Mucosa of stomach (tissue), 1 donor: Measurements from ENCODE around the gene RASSF6.
A peak's percentile ranks its signal among the peaks of the same experiment; 100 is the strongest.
"Not testable (repeated sequence)": the region's sequence is repeated elsewhere in the genome, so short reads cannot be mapped to it uniquely, and the experiment has no call there.

Source experiments
- H3K27me3 ChIP-seq: one replicate; pipeline ENCODE4 v1.7.0; 2013; ENCODE audit warnings: mild to moderate bottlenecking, low read length; ENCODE audit not compliant: control insufficient read depth, insufficient read depth
- H3K36me3 ChIP-seq: one replicate; pipeline ENCODE4 v1.7.0; 2013; ENCODE audit warnings: low read length; ENCODE audit not compliant: control insufficient read depth, insufficient read depth
- H3K4me1 ChIP-seq: one replicate; pipeline ENCODE4 v1.7.0; 2013; ENCODE audit warnings: mild to moderate bottlenecking, low read length; ENCODE audit not compliant: control insufficient read depth, insufficient read depth
- H3K4me3 ChIP-seq: one replicate; pipeline ENCODE4 v1.7.0; 2013; ENCODE audit warnings: low read length
- H3K9ac ChIP-seq: one replicate; pipeline ENCODE4 v1.7.0; 2013; ENCODE audit warnings: mild to moderate bottlenecking, low read length, moderate library complexity
- H3K9me3 ChIP-seq: one replicate; pipeline ENCODE4 v1.7.0; 2013; ENCODE audit warnings: mild to moderate bottlenecking, low read length, moderate library complexity; ENCODE audit not compliant: control insufficient read depth
- donor health status: Pancreatic carcinoma.

RASSF6 gene

GRCh38 chr4:73648478-73648877 lies 28.2 kb upstream of the RASSF6 start:
- no peak overlapping the region for H3K4me3 ChIP-seq
- peaks cover 12% of the 10 kb centered on the region for H3K4me1 ChIP-seq
- no peaks in the 10 kb centered on the region for H3K9me3 ChIP-seq
- no peaks in the 10 kb centered on the region for H3K27me3 ChIP-seq
- no peak overlapping the region for H3K9ac ChIP-seq
- H3K36me3 ChIP-seq, result no peaks in the 10 kb centered on the region

GRCh38 chr4:73646117-73646516 lies 25.9 kb upstream of the RASSF6 start:
- Histone ChIP-seq H3K4me1 (peaks cover 7% of the 10 kb centered on the region), H3K9ac (no peak overlapping the region), H3K4me3 (no peak overlapping the region), H3K27me3 (no peaks in the 10 kb centered on the region), H3K36me3 (no peaks in the 10 kb centered on the region), H3K9me3 (no peaks in the 10 kb centered on the region)

GRCh38 chr4:73631565-73632226 lies 11.5 kb upstream of the RASSF6 start:
- Histone ChIP-seq H3K4me3 (no peak overlapping the region), H3K36me3 (no peaks in the 10 kb centered on the region), H3K9me3 (no peaks in the 10 kb centered on the region), H3K4me1 (no peaks in the 10 kb centered on the region), H3K9ac (no peak overlapping the region), H3K27me3 (no peaks in the 10 kb centered on the region)

- H3K9ac ChIP-seq, H3K27me3 ChIP-seq, H3K4me3 ChIP-seq, H3K36me3 ChIP-seq, H3K9me3 ChIP-seq, H3K4me1 ChIP-seq: not testable (repeated sequence)
Observed at GRCh38 chr4:73628834-73629233, 8.6 kb upstream of the RASSF6 start.

- H3K9ac ChIP-seq, result no peak overlapping the region
- H3K4me1 ChIP-seq, result peaks cover 11% of the 10 kb centered on the region
- no peaks in the 10 kb centered on the region for H3K9me3 ChIP-seq
- H3K4me3 ChIP-seq, result no peak overlapping the region
- H3K27me3 ChIP-seq, result no peaks in the 10 kb centered on the region
- no peaks in the 10 kb centered on the region for H3K36me3 ChIP-seq
Observed at GRCh38 chr4:73621357-73621756, 1.1 kb upstream of the RASSF6 start.

- Histone ChIP-seq H3K27me3 (no peaks in the 10 kb centered on the region), H3K4me1 (peaks cover 24% of the 10 kb centered on the region), H3K9ac (peak overlapping the region; percentile 94), H3K4me3 (peak overlapping the region; percentile 78), H3K9me3 (no peaks in the 10 kb centered on the region), H3K36me3 (no peaks in the 10 kb centered on the region)
Observed at GRCh38 chr4:73619346-73619745, 890 bp downstream of the RASSF6 start.

GRCh38 chr4:73617256-73617655 lies 3.0 kb downstream of the RASSF6 start:
- Histone ChIP-seq H3K4me1 (peaks cover 44% of the 10 kb centered on the region), H3K9ac (peak overlapping the region; percentile 94), H3K4me3 (peak overlapping the region; percentile 5), H3K27me3 (no peaks in the 10 kb centered on the region), H3K9me3 (no peaks in the 10 kb centered on the region), H3K36me3 (no peaks in the 10 kb centered on the region)

- H3K27me3 ChIP-seq, result no peaks in the 10 kb centered on the region
- H3K36me3 ChIP-seq, result no peaks in the 10 kb centered on the region
- no peak overlapping the region for H3K4me3 ChIP-seq
- no peaks in the 10 kb centered on the region for H3K9me3 ChIP-seq
- no peak overlapping the region for H3K9ac ChIP-seq
- H3K4me1 ChIP-seq, result peaks cover 43% of the 10 kb centered on the region
Observed at GRCh38 chr4:73615613-73616012, 4.6 kb downstream of the RASSF6 start.

- no peaks in the 10 kb centered on the region for H3K9me3 ChIP-seq
- H3K9ac ChIP-seq, result no peak overlapping the region
- peaks cover 55% of the 10 kb centered on the region for H3K4me1 ChIP-seq
- no peaks in the 10 kb centered on the region for H3K27me3 ChIP-seq
- H3K4me3 ChIP-seq, result peak overlapping the region; percentile 7
- H3K36me3 ChIP-seq, result no peaks in the 10 kb centered on the region
Observed at GRCh38 chr4:73614311-73614867, 5.8 kb downstream of the RASSF6 start.

GRCh38 chr4:73613130-73613529 lies 7.1 kb downstream of the RASSF6 start:
- Histone ChIP-seq H3K9me3 (no peaks in the 10 kb centered on the region), H3K4me1 (peaks cover 65% of the 10 kb centered on the region)

GRCh38 chr4:73612032-73612431 lies 8.2 kb downstream of the RASSF6 start:
- H3K27me3 ChIP-seq, result no peaks in the 10 kb centered on the region
- H3K9me3 ChIP-seq, result no peaks in the 10 kb centered on the region
- no peak overlapping the region for H3K9ac ChIP-seq
- peaks cover 72% of the 10 kb centered on the region for H3K4me1 ChIP-seq
- no peaks in the 10 kb centered on the region for H3K36me3 ChIP-seq
- H3K4me3 ChIP-seq, result no peak overlapping the region

More at GRCh38 chr4:73613130-73613529, 7.1 kb downstream of the RASSF6 start:
- Histone ChIP-seq H3K9ac (no peak overlapping the region), H3K36me3 (no peaks in the 10 kb centered on the region), H3K27me3 (no peaks in the 10 kb centered on the region), H3K4me3 (no peak overlapping the region)

- Histone ChIP-seq H3K9me3 (no peaks in the 10 kb centered on the region), H3K36me3 (no peaks in the 10 kb centered on the region), H3K4me1 (peaks cover 79% of the 10 kb centered on the region), H3K4me3 (no peak overlapping the region), H3K27me3 (no peaks in the 10 kb centered on the region), H3K9ac (peak overlapping the region; percentile 42)
Observed at GRCh38 chr4:73609706-73610105, 10.5 kb downstream of the RASSF6 start.
